Psoas muscle (tissue), 8 donors: Measurements from ENCODE around the gene PMM2. TPM values are rescaled to one million over a fixed set of nuclear protein-coding genes. Genes with fewer than 3 reads are reported as not detected.

Experiments used
- ATAC-seq, 4 donors: fragments of 200-7000 bp; cut with Tn5 transposase; one replicate each; pipeline ENCODE4 v1.9.1; 2020; ENCODE audit warnings: moderate library complexity in 3 of 4, mild to moderate bottlenecking in 2 of 4
- DNase-seq, 2 donors: peaks; one replicate each; pipeline ENCODE4 v3.0.0-alpha.2; 2020
- H3K27ac ChIP-seq: fragments of 200-600 bp; one replicate; pipeline ENCODE4 v1.8.0; 2022
- H3K27me3 ChIP-seq, 3 donors: fragments of 200-600 bp in 1 of 3; one replicate each; pipeline versions ENCODE4 v1.6.1 to v1.8.0; 2013 to 2022; ENCODE audit warnings: low read length in 2 of 3, mild to moderate bottlenecking in 2 of 3, moderate library complexity in 1 of 3; ENCODE audit not compliant: insufficient read depth in 3 of 3
- H3K36me3 ChIP-seq, 2 donors: fragments of 200-600 bp in 1 of 2; one replicate each; pipeline versions ENCODE4 v1.6.1 to v1.8.0; 2013 to 2022; ENCODE audit warnings: low read depth in 1 of 2, mild to moderate bottlenecking in 1 of 2, moderate library complexity in 1 of 2; ENCODE audit not compliant: insufficient read depth in 1 of 2
- H3K4me1 ChIP-seq: fragments of 200-600 bp; one replicate; pipeline ENCODE4 v1.8.0; 2022
- H3K4me3 ChIP-seq: fragments of 200-600 bp; one replicate; pipeline ENCODE4 v1.8.0; 2022; ENCODE audit warnings: mild to moderate bottlenecking
- H3K9me3 ChIP-seq: fragments of 200-600 bp; one replicate; pipeline ENCODE4 v1.8.0; 2022
- WGBS, 3 donors: extraction: QIAGEN DNeasy Blood & Tissue Kit; methylation state at CpG; one replicate each; pipeline versions ENCODE4 v1.1.6 to v1.1.7; 2013; 5-methylcytosine and 5-hydroxymethylcytosine counted together
- intact Hi-C, 2 donors: fragments of 100-400 bp; cut with DNase I; formaldehyde crosslinking; loops; one replicate each; pipeline versions ENCODE4 v1.11.0 to v1.14.2; 2022
- polyA plus RNA-seq, 3 donors: library from polyadenylated mRNA; stranded (reverse); fragments of 200-250 nt; gene quantifications; one replicate each; pipeline ENCODE4 v1.2.3, GENCODE V29; 2013
- total RNA-seq, 4 donors: library from RNA; stranded (reverse); fragmentation: NEBNext Ultra II Directional in 2 of 4; extraction: Animal tissue kit (Norgen Biotek cat#: 25700) in 2 of 4; gene quantifications; one replicate each; pipeline versions ENCODE4 v1.2.1 to v1.2.4, GENCODE V29; 2021 to 2023
- TF ChIP-seq, protein P1 (sequence below): fragments of 200-600 bp; IDR thresholded peaks from one replicate; pipeline ENCODE4 v1.8.0; 2022; ENCODE audit warnings: antibody characterized with exemption
- donor health status: healthy with polysubstance abuse.
- donor health status: DM: no; HTN: no; CAD: no; lungs with moderate emphysema.
- donor health status: Bipolar disorder and iron deficiency.
- donor health status: healthy.
- donor health status: DM: yes; HTN: yes; CAD: no.
- donor health status: DM: no; HTN: no; CAD: no.
- donor health status: DM: no; HTN: no; CAD: no.
- donor health status: DM: yes; HTN: yes; CAD: no.

The PMM2 gene
- total and polyA plus RNA-seq, 7 donors = 8.5 to 32.3 (median 19.7) TPM

DNA sequence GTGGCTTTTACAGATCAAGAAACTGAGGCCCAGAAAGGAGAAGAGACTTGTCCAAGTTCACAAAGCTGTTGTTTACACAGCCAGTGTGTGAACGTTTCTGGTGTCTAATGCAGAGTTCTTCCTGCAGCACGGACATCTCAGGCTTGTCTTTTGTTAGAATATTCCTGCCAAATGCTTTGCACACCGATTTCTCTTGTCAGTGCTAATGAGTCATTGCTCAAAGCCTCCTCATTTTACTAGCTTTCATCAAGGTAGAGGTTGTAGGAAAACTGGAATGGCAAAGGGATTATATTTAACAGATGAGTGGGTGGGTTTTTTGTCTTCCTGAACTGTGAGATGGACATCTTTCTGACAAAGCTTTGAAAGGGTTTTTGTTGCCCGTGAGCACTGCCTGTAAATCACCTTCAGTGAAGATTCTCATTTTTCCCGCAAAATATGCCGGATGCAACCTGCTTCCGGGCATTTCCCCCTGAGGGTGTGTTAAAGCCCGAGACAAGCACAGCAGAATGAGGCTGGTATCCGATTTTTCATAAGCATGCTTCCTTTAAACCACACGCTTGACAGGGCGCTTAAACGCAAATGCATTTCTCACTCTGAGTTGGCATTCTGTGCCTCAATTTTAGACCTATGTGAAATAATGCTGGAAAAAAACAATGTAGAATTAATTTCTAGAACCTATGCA, 14.7 kb downstream of the PMM2 start:
- no peaks in the 10 kb centered on the region for H3K27me3 ChIP-seq
- TF ChIP-seq, protein P1, sequence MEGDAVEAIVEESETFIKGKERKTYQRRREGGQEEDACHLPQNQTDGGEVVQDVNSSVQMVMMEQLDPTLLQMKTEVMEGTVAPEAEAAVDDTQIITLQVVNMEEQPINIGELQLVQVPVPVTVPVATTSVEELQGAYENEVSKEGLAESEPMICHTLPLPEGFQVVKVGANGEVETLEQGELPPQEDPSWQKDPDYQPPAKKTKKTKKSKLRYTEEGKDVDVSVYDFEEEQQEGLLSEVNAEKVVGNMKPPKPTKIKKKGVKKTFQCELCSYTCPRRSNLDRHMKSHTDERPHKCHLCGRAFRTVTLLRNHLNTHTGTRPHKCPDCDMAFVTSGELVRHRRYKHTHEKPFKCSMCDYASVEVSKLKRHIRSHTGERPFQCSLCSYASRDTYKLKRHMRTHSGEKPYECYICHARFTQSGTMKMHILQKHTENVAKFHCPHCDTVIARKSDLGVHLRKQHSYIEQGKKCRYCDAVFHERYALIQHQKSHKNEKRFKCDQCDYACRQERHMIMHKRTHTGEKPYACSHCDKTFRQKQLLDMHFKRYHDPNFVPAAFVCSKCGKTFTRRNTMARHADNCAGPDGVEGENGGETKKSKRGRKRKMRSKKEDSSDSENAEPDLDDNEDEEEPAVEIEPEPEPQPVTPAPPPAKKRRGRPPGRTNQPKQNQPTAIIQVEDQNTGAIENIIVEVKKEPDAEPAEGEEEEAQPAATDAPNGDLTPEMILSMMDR = no peak
- DNase-seq = no peak
- no peak for ATAC-seq
- H3K36me3 ChIP-seq = peaks cover 30 to 99% of the 10 kb centered on the region in 2 donors
- no peak overlapping the region for H3K27ac ChIP-seq
- no peak overlapping the region for H3K4me3 ChIP-seq
- intact Hi-C loops = no loop called here
- H3K4me1 ChIP-seq = no peaks in the 10 kb centered on the region
- 78 to 88% (median 85%) methylated on average over 12 of the region's 12 CpGs for WGBS, 3 donors
- H3K9me3 ChIP-seq = no peaks in the 10 kb centered on the region

DNA sequence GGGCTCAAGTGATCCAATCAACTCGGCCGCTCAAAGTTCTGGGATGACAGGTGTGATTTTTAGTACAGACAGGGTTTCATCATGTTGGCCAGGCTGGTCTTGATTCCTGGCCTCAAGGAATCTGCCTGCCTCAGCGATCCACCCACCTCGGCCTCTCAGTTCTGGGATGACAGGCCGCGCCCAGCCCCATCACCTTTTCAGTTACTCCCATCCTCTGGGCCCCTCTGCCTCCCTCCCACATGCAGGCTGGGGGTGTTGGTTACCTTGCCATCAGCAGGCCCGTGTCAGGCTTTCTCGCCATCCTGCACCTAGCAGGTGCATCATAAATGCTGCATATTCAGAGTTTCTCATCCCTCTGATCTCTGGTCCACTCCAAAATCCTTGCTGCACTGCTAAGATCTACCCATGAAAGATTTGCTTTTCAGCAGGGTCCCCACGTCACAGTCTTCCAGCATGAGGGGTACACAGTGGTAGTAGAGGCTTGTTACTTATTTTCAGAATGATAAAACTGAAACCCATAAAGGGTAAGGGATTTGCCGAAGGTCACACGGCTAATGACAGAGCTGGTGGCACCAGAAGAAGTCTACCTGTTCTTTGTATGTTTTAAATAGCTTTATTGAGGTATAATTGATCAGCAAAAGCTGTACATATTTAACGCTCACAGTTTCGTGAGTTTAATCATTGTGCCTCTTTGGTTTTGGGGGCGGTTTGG, 16.6 kb downstream of the PMM2 start:
- no peaks in the 10 kb centered on the region for H3K4me1 ChIP-seq

DNA sequence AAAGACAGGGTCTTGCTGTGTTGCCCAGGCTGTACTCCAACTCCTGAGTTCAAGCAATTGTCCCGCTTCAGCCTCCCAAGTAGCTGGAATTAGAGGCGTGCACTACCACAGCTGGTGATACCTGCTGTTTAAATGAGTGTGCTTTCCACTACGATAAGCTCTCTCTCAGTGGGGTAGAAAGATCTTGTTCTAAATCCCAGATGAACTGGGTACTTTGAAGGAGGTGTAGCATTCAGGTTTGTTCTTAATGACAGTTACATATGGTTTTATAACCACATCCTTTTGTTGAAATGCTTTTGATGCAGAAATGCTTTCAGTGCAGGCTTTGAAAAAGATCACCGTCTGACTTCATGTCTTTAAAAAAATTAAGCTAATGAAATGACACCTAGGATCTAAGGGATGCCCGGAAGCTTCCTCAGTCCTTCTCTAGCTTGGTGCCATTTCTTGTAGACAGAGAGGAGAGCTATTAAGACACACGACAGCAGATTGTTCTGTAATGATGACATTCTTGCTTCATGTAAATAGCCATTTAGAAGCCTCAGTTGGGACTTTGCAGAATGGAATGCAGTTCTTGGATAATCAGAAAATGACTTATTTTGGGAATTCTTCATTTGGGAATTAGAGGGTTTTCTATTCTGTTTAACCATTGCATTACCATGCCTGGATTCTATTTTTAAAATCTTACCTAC, 19.5 kb downstream of the PMM2 start:
- peaks cover 22 to 94% of the 10 kb centered on the region in 2 donors for H3K36me3 ChIP-seq
- ATAC-seq = no peak
- WGBS, 3 donors = 71 to 79% (median 73%) methylated on average over 6 of the region's 6 CpGs

More for the DNA sequence above, 16.6 kb downstream of the PMM2 start:
- Histone ChIP-seq H3K27ac (no peak overlapping the region), H3K36me3 (peaks cover 27 to 97% of the 10 kb centered on the region in 2 donors), H3K27me3 (no peaks in the 10 kb centered on the region), H3K9me3 (no peaks in the 10 kb centered on the region), H3K4me3 (no peak overlapping the region)
- TF ChIP-seq, protein P1 = no peak
- ATAC-seq (no peak), DNase-seq (no peak)
- WGBS, 3 donors = 90 to 96% (median 92%) methylated on average over 14 of the region's 14 CpGs
- intact Hi-C loops = no loop called here

DNA sequence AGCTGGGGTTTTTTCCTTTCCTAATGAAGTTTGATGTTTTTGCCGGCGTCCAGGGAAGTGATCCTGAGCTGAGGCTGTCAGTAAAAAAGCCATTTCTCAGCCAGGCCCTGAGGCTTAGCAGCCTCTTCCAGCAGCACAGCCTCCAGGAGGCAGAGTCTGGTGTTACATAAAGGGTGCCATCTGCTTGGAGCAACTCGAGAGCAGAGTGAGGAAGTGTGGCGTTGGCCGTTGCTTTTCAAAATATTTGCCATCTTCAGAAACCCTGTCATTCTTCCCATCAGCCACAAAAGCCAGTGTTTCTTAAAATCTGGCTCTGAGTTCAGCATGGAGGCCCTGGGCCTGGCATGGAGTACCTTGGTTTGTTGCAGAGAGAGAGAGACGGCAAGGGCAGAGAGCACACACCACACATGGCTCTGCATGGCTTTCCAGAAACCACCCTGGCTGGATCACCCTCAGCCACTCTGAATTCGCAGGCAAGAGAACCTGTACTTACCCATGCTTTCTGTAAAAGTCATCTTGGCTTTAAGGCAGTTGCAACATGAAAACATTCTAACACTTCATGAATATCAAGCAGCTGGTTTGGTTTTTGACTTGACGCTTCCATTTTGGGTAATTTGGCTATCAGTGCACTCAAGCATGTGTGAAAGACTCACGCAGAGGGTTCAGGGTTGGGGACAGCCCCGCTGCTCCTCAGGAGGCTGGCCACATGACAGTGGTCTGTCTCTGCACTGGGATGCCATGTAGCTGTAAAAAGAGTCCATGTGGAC, 21.0 kb downstream of the PMM2 start:
- Histone ChIP-seq H3K27me3 (no peaks in the 10 kb centered on the region), H3K36me3 (peaks cover 12 to 84% of the 10 kb centered on the region in 2 donors), H3K4me1 (no peaks in the 10 kb centered on the region), H3K27ac (no peak overlapping the region), H3K4me3 (no peak overlapping the region), H3K9me3 (no peaks in the 10 kb centered on the region)
- intact Hi-C loops = no loop called here
- DNase-seq (no peak), ATAC-seq (no peak)
- TF ChIP-seq, protein P1 = no peak
- WGBS, 3 donors = 88 to 91% (median 89%) methylated on average over 10 of the region's 10 CpGs

More for the DNA sequence above, 19.5 kb downstream of the PMM2 start:
- Histone ChIP-seq H3K27ac (no peak overlapping the region), H3K27me3 (no peaks in the 10 kb centered on the region), H3K4me1 (no peaks in the 10 kb centered on the region), H3K9me3 (no peaks in the 10 kb centered on the region), H3K4me3 (no peak overlapping the region)
- TF ChIP-seq, protein P1 = no peak
- DNase-seq = no peak
- intact Hi-C loops = no loop called here
